Suprapubic skin (tissue), 4 donors: Measurements from ENCODE around the gene TIGD4.

Experiments
- POLR2A ChIP-seq, 2 donors: fragments of 450-650 bp; IDR thresholded peaks; one replicate each; pipeline ENCODE4 v1.6.1; 2017; ENCODE audit warnings: antibody characterized with exemption in 2 of 2, mild to moderate bottlenecking in 2 of 2, moderate library complexity in 2 of 2
- POLR2AphosphoS5 ChIP-seq, 3 donors: sonication (generic); formaldehyde crosslinking; IDR thresholded peaks; one replicate each; pipeline ENCODE4 v1.6.1; 2017; ENCODE audit warnings: antibody characterized with exemption in 3 of 3
- TF ChIP-seq, protein P1 (sequence below), 2 donors: fragments of 200-600 bp in 1 of 2; fragments of 450-650 bp in 1 of 2; sonication (generic) in 1 of 2; IDR thresholded peaks; one replicate each; pipeline ENCODE4 v1.5.1; 2016 to 2019; ENCODE audit warnings: antibody characterized with exemption in 2 of 2, mild to moderate bottlenecking in 1 of 2, moderate library complexity in 1 of 2

DNA sequence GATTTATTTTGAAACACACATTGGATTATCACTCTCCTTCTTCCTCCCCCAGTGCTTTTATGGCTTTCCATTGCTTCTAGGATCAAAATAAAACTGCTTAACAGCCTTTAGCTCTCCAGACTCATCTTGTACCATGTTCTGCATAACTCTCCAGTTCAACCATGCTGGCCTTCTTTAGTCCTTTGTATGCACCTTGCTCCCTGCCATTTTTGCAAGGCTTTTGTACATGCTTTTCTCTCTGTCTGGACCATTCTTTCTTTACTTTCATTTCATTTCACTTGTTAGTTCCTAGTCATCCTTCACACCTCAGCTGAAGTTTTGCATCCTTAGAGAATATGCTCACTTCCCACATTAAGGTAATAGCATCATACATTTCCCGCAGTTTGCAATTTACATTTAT lies 7.1 kb upstream of the TIGD4 start:
- TF ChIP-seq, protein P1, sequence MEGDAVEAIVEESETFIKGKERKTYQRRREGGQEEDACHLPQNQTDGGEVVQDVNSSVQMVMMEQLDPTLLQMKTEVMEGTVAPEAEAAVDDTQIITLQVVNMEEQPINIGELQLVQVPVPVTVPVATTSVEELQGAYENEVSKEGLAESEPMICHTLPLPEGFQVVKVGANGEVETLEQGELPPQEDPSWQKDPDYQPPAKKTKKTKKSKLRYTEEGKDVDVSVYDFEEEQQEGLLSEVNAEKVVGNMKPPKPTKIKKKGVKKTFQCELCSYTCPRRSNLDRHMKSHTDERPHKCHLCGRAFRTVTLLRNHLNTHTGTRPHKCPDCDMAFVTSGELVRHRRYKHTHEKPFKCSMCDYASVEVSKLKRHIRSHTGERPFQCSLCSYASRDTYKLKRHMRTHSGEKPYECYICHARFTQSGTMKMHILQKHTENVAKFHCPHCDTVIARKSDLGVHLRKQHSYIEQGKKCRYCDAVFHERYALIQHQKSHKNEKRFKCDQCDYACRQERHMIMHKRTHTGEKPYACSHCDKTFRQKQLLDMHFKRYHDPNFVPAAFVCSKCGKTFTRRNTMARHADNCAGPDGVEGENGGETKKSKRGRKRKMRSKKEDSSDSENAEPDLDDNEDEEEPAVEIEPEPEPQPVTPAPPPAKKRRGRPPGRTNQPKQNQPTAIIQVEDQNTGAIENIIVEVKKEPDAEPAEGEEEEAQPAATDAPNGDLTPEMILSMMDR (IDR thresholded peaks at IDR 0.05): no peak
- TF ChIP-seq POLR2AphosphoS5 (IDR thresholded peaks at IDR 0.05) (no peak), POLR2A (IDR thresholded peaks at IDR 0.05) (no peak)
